GM18868 (cell line): ENCODE data around the gene VPS37C.

Source experiments
- ATAC-seq: cut with Tn5 transposase; IDR thresholded peaks from one replicate; pipeline ENCODE4 v1.9.1; 2021; ENCODE audit warnings: mild to moderate bottlenecking, moderate library complexity; ENCODE audit not compliant: unreplicated experiment

The VPS37C gene

DNA sequence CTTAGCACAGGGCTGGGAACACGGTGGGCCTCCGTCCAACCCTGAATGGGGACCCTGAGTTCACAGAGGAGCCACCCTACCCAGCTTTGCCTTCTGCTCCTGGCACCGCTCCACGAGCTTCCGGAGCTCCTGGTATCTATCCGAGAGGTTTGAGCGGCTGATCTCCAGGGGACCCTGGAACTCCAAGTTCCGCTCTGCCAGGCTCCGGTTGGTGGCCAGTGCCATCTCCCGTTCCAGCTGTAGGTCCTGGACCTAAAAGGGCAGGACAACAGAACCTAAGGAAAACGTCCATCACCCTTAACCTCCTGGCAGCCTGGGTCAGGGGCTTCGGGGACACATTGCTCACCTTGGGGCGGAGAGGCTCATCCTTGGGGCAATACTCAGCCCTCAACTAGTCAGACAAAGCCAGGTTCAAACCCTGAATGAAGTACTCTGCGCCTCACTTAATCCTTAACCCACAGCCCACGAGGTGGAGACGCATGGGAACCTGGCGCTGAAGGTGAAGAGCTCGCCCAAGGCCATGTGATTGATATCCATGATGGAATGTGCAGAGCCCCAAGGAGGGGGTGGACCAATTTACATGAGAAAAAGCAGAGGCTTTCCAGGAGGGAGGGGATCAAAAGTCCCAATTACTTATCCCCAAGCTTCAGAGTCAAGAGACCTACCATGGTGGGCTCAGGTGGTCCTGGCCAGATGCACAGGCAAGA is 27.1 kb downstream of the VPS37C start:
- ATAC-seq: no peak

DNA sequence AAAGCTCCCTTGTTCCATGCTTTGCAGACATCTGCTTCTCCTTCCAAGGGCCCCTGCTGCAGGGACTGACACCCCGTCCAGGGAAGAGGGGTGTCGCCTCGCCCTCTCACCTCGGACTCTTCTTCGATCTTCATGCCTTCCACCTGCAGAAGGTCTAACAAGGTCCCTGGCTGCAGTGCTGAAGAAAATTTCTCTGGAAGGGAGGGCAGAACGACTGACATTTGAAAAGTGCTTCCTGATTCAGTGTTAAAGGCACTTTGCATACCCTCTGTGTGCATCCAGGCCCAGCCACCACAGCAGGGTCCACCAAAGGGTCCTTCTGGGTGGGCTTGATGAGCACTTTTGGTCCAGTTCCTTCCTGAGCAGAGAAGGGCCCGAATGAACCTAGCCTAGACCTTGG is 28.1 kb downstream of the VPS37C start:
- no peak for ATAC-seq

DNA sequence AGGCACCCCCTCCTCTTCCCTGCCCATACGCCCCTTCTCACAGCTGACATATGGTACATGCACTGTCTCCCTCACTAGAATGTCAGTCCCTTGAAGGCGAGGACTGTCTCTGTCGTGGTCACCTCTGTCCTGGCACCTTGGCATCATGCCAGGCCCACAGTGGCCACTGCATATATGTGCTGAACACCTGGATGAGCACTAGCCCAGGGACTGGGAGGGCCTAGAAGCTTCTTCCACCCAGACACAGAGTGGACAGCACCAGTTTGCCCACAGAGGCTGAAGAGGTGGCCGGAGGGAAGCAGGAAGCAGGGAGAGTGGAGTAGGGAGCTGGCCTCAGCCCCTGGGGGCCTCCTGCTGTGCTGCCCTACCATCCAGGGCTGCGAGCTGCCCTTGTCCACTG is 28.6 kb downstream of the VPS37C start:
- ATAC-seq: no peak

DNA sequence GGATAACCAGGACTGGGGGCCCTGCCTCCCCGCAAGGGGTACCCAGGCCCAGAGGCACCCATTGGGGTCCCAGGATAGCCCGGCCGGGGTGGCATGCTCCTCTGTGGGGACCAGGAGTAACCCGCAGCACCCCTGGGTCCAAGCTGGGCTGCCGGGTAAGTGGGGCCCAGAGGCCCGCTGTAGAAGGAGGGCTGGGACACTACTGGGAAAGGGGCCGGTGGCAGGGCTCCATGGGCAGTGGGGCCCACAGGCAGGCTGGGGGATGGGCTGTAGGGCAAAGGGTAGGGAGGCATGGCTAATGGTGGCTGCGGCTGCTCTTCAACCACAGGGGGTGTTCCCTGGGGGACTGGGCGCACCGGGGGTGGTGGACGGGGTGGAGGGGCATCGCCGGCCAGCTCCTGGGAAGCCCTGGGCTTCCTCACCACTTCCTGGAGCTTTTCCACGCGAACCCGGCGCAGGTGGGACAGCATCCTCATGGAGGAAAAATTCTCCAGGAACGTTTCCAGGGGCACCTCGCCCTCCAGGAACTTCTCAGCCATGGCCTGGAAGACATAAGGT is 29.1 kb downstream of the VPS37C start:
- no peak for ATAC-seq

DNA sequence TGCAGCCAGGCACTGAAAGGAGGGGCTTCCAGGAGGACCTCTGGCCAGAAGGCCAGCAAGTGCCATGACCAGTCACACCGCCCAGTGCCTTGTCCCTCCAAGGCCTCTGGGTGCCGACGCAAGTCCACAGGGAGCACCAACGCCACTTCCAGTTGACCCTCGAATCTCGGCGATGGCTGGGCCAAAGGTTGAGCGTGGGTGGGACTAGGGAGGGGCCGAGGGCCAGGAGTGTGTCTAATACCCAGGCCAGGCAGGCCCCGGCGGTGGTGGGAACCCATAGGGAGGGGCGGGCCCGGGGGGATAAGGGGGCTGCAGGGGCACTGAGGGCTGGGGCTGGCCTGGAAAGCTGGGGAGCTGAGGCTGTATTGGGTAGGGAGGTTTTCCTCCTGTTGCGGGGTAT is 29.6 kb downstream of the VPS37C start:
- no peak for ATAC-seq

DNA sequence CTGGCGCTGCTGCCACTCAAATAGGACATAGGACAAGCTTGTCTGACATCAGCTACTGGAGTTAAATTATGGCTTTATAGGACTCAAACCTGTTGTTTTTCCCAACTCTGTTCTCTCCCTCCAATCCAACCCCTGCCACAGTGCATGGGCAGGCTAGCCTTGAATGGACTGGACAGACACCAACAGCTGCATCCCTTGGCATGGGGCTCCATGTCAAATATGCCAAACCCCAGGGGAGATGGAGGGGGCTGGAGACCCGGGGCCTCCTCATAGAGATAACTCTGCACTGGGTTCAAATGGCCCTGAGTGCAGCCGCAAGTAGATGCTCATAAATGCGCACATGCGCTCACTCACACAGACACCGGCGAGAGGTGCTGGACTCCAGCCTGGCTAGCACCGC is 30.0 kb downstream of the VPS37C start:
- ATAC-seq: no peak

DNA sequence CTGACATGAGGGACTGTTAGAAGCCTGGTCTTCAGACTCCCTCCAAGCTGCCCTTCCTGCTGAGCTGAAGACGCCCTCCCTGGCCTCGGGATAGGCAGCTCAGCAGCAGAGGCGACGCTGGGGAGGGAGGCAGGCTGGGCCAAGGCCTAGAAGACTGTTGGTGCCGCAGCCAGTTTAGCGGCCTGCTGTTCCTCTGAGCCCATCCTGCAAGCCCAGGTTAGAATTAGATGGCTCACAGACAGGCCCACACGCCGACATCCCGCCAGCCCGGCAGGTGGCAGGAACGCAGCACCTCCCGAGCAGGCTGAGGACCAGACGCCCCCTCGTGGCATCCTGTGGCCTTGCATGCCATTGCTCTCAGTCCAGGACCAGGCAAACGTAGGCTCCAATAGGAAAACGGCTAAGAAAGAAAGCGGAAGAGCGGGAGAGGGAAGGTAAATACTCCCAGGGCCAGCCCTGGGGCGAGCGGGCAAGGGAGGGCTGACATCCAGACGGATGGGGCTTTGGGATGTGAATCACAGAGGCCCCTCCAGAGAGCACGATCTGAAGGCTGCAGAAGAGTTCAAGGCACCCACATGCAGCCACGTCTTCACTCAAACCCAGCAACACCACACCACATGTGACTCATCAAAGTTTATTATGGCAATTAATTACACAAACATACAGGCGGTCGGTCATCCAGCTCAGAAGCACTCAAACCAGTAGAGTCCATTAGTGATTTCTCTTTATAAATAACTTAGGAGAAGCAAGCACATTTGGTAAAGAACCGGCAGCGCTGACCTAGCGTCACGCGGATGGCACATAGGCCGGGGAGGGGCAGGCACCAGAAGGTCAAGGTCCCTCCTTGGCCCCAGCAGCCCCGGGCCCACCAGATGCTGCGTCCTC is 31.3 kb downstream of the VPS37C start:
- peak; percentile 93 for ATAC-seq

DNA sequence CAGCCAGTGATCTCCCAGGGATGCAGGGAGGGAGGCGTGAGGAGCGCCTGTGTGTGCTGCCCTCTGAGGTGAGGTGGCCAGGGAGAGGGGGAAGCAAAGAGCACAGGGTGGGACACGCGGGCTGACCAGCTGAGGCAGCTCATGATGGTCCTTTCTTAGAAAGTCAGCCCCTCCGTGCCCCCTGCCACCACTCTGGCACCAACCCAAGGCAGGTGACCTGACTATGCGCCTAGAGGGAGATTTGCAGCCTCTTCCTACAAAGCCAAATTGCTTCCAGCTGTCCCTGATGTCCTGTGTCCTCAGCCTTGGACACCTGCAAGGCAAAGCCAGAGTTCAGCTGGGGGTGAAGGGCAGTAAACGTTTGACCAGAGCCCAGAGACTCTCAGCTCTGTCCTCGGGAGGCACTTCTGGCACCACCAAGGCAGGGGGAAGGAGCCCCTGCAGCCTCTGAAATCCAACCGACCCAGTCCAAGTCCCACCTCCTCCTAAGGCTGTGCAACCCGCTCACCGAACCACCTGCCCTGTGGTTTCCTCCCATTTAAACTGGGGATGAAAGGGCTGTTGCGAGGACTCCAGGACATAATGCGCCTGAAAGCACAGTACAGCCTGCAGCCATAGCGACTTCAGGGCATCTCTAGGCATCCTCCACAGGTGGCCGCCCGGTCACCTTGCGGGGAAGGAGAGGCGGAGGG is 32.1 kb downstream of the VPS37C start:
- no peak for ATAC-seq

DNA sequence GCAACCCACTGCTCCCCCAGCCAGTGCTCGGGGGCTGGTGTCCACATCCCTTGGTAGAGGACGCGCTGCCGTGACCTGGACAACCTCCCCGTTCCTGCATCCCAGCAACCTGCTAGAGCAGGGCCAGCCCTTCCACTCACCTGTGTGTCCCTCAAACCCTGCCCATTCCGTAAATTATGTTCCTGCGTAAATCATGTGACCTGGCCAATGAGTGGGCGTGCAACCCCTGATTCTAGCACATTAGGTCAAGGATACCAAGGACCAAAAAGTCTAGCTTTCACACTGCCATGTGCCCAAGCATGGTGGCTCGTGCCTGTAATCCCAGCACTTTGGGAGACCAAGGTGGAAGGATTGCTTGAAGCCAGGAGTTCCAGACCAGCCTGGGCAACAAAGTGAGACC is 33.2 kb downstream of the VPS37C start:
- ATAC-seq: no peak

DNA sequence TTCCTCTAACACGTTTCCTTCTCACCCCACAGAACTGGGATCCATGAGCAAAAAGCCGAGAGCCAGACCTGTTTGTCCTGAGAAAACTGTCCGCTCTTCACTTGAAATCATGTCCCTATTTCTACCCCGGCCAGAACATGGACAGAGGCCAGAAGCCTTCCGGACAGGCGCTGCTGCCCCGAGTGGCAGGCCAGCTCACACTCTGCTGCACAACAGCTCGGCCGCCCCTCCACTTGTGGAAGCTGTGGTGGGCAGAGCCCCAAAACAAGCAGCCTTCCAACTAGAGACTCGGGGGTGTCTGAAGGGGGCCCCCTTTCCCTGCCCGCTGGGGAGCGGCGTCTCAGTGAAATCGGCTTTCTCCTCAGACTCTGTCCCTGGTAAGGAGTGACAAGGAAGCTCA is 35.0 kb downstream of the VPS37C start:
- no peak for ATAC-seq

DNA sequence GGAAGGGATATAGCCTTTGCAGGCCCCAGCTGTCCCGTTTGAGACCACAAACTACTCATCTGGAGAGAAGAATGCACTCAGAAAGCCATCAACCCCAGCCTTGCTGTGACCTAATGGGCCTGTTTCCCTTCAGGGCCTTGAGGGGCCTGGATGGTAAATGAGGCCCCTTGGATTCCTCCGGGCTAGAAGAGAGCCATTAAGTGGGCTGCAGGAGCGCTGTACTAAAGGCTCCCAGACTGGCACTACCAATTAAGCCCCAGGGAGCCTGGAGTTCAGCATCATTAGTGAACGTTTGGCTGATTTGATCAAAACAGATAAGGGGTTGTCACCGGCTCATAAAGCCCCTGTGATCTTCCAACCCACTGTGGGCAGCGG is 35.9 kb downstream of the VPS37C start:
- no peak for ATAC-seq

DNA sequence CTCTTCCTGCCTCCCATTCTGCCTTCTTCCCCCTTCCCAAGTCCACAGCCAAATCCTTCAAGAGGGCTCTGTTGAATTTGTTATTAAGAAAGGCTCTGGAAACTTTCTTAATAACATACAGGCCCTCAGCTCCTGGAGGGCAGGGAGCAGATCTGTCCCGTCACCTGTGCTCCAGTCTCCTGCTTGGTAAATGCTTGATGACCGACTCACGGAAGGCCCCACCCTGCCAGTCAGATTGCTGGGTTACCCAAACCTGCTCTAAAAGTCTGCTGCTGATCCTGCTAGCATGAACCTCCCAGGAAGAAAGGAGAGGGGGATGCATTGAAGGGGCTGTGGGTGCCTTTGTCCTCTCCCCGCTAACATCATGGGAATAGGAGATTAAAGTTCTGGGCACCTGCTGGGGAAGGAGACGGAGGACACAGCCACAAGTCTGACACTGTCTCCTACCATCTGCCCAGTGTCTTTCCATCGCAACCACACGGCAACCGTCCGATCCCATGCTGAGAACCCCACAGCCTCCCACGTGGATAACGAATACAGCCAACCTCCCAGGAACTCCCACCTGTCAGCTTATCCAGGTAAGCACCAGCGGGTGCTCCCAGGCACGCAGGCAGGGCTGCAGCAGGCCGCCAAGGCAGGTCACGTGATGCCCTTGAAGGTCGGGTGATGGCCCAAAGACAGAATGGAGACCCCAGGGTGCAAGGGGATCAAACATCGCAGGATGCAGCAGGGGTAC is 36.5 kb downstream of the VPS37C start:
- ATAC-seq: no peak

DNA sequence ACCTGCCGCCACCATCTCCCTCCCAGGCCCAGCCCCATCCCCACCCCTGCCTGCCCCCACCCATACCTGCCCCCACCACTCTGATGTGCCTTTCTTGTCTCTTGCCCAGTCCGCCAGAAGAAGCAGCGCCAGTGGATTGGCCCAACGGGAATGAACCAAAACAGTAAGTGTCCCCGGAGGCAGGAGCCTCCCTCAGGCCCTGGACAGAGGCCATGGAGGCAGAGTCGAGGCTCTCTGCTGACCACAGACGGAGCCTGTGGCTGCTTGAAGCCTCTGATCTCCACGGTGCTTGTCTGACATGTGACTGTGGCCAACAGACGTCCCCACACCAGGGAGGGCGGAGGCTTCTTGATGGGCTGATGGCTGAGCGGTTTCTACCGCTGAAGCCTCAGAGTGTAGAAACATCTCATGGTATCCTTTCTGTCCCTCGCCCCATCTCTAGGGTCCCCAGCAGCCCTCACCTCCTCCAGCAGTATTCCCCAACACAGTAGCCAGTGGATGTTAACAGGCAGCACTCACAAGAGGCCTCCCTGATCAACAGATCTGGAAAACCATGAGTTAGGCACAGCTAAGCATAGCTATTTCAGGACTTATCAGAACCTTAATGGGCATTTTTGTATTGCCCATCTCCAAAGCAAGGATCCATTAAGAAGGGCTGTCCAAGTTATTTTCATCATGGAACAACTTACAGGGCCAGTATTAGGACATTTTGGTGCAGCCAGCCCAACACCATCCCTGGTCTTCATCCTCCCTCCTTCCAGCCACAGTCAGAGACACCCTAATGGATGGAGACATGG is 37.3 kb downstream of the VPS37C start:
- no peak for ATAC-seq

DNA sequence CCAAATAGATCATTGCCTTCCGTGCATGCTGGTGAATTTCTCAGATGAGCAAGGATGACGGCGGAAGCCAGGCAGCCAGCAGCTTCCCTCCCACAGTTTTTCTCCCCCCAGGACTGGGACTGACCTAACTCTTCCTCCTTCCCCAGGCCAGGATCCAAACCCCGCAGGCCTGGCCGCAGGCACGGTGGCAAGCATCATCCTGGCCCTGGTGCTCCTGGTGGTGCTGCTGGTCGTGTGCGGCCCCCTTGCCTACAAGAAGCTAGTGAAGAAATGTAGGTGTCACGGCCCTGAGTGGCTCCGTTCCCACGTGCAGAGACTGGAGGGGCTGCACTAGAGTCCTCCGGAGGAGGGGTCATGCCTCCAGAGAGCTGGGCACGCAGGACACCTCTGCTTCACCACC is 38.5 kb downstream of the VPS37C start:
- ATAC-seq: no peak

DNA sequence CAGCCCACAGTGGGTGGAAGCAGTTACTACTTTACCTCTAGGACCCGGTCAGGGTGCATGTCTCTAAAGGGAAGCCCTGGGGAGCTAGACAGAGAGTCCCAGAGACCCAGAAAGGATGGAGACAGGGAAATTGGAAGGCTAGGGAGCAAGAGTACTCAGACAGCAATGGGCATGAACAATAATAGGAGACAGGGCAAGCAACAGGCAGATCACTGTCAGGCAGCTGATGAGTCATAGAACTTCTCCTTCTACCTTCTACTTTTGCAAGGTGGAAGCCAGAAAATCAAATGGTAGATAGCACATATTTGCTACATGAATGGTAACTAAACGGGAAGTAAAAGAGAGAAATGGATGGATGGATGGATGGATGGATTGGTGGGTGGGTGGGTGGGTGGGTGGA is 39.3 kb downstream of the VPS37C start:
- no peak for ATAC-seq

DNA sequence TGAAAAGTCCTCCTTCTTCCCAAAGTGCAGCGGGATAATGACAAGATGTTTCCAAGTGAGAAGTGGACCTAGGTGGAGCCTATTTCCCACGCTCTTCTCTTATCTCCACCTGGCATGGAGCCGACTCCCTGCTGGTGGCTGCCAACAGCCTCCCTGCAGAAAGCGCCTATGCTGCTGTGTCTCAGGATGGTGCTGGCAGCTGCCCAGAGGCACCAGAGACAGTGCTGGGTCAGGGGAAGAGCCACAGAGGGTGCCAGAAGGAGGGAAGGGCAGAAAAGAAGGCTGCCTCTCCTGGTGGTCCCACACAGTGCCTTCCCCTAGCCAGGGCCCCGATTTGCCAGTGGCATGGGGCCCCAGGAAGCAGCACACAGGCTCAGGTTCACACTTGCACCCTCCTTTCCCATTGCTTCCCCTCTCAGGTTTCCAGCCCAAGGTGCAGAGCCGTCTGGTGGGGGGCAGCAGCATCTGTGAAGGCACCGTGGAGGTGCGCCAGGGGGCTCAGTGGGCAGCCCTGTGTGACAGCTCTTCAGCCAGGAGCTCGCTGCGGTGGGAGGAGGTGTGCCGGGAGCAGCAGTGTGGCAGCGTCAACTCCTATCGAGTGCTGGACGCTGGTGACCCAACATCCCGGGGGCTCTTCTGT is 39.9 kb downstream of the VPS37C start:
- no peak for ATAC-seq

DNA sequence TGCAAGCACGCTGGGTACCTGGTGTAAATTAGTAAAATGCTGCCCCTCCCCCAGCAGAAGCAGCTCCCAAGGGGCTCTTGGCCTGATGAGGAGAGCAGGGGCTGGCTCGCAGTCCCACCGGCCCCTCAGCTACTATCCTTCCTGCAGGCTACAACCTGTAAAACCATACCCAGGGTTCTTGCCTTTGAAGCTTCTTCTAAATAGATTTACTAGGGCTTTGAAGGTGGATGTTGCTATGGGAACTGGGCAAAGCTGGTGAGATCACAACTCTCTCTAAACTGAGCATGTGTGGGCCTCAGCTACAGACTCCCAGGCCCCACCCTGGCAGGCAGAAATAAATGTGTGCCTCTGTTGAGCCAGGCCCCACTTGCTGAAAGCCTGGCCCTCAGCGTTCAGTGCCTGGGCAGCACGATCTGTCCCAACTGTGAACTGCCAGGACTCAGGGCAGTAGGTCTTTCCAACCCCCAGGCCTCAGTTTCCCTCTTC is 40.5 kb downstream of the VPS37C start:
- ATAC-seq: no peak

DNA sequence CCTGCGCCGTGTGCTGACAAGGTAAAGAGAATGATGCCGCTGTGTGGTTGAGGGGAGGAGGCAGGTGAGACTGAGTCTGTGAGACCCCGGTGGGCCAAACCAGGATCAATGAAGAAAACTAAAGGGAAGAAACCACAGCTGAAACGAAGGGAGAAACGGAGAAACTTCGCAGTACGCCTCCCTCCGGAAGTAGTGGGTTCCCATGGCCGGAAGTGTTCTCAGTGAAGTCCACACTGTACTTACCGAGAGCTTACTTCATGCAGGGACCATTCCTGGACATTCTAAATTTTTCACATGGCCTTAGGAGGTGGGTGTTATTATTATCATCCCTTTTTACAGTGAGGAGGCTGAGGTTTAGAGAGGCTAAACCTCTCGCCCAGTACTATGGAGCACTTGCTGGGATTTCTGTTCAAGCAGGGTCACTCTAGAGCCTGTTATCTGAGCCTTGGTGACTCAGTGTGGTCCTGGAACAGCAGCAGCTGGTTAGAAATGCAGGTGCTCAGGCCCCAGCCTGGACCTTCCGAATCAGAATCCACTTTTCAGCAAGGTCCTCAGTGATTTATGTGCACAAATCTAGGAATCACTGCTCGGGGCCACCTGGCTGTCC is 41.0 kb downstream of the VPS37C start:
- no peak for ATAC-seq

DNA sequence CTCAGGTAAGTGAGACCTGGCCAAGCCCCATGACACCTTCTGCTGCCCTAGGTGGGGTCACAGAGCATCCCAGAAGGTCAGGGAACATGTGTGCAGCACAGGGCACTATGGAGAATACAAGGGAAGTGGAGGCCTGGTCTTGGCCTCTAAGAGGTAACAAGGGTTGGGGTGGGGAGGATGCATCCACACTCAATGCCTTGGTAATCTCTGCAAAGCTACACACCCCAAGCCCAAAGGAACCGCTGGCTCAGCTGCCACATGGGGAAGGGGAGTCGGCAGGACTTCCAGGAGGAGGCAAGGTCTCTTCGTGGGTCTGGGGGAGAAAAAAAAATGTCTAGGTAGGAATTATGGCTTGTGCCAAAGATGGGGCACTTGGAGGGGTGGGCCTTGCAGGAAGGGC is 41.7 kb downstream of the VPS37C start:
- ATAC-seq: no peak
